B cell (primary cell): ENCODE data around the gene TMEM233. TPM values are rescaled to one million over a fixed set of nuclear protein-coding genes. Genes with fewer than 3 reads are reported as not detected.

ENCODE experiments used
- ATAC-seq: fragments of 200-7000 bp; cut with Tn5 transposase; one replicate; pipeline ENCODE4 v1.10.0; 2021; ENCODE audit warnings: low read depth, mild to moderate bottlenecking, moderate number of reproducible peaks, moderate library complexity
- CTCF ChIA-PET: fragments of 350-600 bp; sonication (Branson Sonifier 250); formaldehyde crosslinking; loops from one replicate; lab custom pipeline; 2021; ENCODE audit warnings: antibody characterized with exemption, inconsistent platforms; lab: Charles Lee
- POLR2A ChIA-PET: fragments of 350-600 bp; sonication (Branson Sonifier 250); formaldehyde crosslinking; loops from one replicate; lab custom pipeline; 2021; ENCODE audit warnings: antibody characterized with exemption; lab: Charles Lee
- DNase-seq: peaks from one replicate; pipeline ENCODE4 v3.0.0; 2013
- H2AFZ ChIP-seq: 2 replicates; pipeline ENCODE4 v1.6.1; 2012; ENCODE audit warnings: mild to moderate bottlenecking, low read depth, low read length; ENCODE audit not compliant: insufficient read depth, poor library complexity, severe bottlenecking
- H3K27ac ChIP-seq, 2 donors: 1 replicate in 1 of 2; 2 replicates in 1 of 2; pipeline ENCODE4 v1.5.1; 2012 to 2013; ENCODE audit warnings: low read length in 2 of 2, mild to moderate bottlenecking in 2 of 2, moderate library complexity in 1 of 2
- H3K27me3 ChIP-seq, 4 experiments: fragments of 200-600 bp in 1 of 4; sonication (generic) in 1 of 4; replicated peaks in 1 of 4; 1 replicate in 2 of 4; 2 replicates in 2 of 4; pipeline versions ENCODE4 v1.6.1 to v1.7.0; 2013 to 2016; ENCODE audit warnings: low read length in 3 of 4, mild to moderate bottlenecking in 2 of 4, mixed read lengths in 1 of 4, moderate library complexity in 1 of 4; ENCODE audit not compliant: insufficient read depth in 4 of 4, control insufficient read depth in 3 of 4; ENCODE audit errors: control extremely low read depth in 1 of 4
- H3K36me3 ChIP-seq, 2 experiments: replicated peaks in 1 of 2; 1 replicate in 1 of 2; 2 replicates in 1 of 2; pipeline versions ENCODE4 v1.6.1 to v1.7.1; 2013; ENCODE audit warnings: low read length in 1 of 2; ENCODE audit not compliant: insufficient read depth in 2 of 2, control insufficient read depth in 1 of 2; ENCODE audit errors: control extremely low read depth in 1 of 2, extremely low read depth in 1 of 2
- H3K4me1 ChIP-seq, 2 donors: fragments of 200-600 bp in 1 of 2; sonication (generic) in 1 of 2; 1 replicate in 1 of 2; 2 replicates in 1 of 2; pipeline versions ENCODE4 v1.5.1 to v1.6.1; 2013 to 2017; ENCODE audit warnings: low read length in 2 of 2; ENCODE audit not compliant: control insufficient read depth in 2 of 2, insufficient read depth in 2 of 2
- H3K4me2 ChIP-seq: replicated peaks from 2 replicates; pipeline ENCODE3; 2012; ENCODE audit warnings: mild to moderate bottlenecking, low read depth, low read length; ENCODE audit not compliant: poor library complexity, severe bottlenecking
- H3K4me3 ChIP-seq, 5 experiments: fragments of 200-600 bp in 1 of 5; sonication (generic) in 1 of 5; 1 replicate in 3 of 5; 2 replicates in 2 of 5; pipeline versions ENCODE4 v1.5.1 to v1.7.0; 2011 to 2016; ENCODE audit warnings: low read length in 4 of 5, mild to moderate bottlenecking in 4 of 5, low read depth in 2 of 5, control low read depth in 1 of 5, moderate library complexity in 1 of 5; ENCODE audit not compliant: insufficient read depth in 1 of 5; ENCODE audit errors: control extremely low read depth in 1 of 5, extremely low read depth in 1 of 5
- H3K79me2 ChIP-seq: fragments of 200-600 bp; sonication (generic); one replicate; pipeline ENCODE4 v1.6.0; 2016; ENCODE audit warnings: low read length; ENCODE audit not compliant: control insufficient read depth, insufficient read depth
- H3K9ac ChIP-seq: fragments of 200-600 bp; sonication (generic); 2 replicates; pipeline ENCODE4 v1.6.1; 2017; ENCODE audit warnings: mild to moderate bottlenecking, low read length, moderate library complexity
- H3K9me3 ChIP-seq, 3 donors: one replicate each; pipeline versions ENCODE4 v1.6.1 to v1.7.1; 2013; ENCODE audit warnings: low read length in 2 of 3; ENCODE audit not compliant: control insufficient read depth in 2 of 3, insufficient read depth in 1 of 3; ENCODE audit errors: control extremely low read depth in 1 of 3
- H4K20me1 ChIP-seq: 2 replicates; pipeline ENCODE4 v1.6.0; 2012; ENCODE audit warnings: mild to moderate bottlenecking, low read length; ENCODE audit not compliant: insufficient read depth, control insufficient read depth, poor library complexity, severe bottlenecking
- H3K27ac Mint-ChIP-seq: one replicate; pipeline ENCODE4 v1.8.0; 2021; ENCODE audit warnings: mixed read lengths
- H3K27me3 Mint-ChIP-seq: one replicate; pipeline ENCODE4 v1.8.0; 2021; ENCODE audit warnings: mixed read lengths
- H3K4me1 Mint-ChIP-seq: one replicate; pipeline ENCODE4 v1.8.0; 2021; ENCODE audit warnings: mixed read lengths
- H3K4me3 Mint-ChIP-seq: one replicate; pipeline ENCODE4 v1.8.0; 2021; ENCODE audit warnings: mixed read lengths
- H3K9me3 Mint-ChIP-seq: one replicate; pipeline ENCODE4 v1.8.0; 2022; ENCODE audit warnings: mixed read lengths; ENCODE audit not compliant: insufficient read depth
- CTCF ChIP-seq: fragments of 200-600 bp; IDR thresholded peaks from one replicate; pipeline ENCODE4 v1.8.0; 2022; ENCODE audit warnings: antibody characterized with exemption, mild to moderate bottlenecking
- EZH2 ChIP-seq: IDR thresholded peaks from 2 replicates; pipeline ENCODE4 v1.6.1; 2012; ENCODE audit warnings: borderline replicate concordance, low read depth, mild to moderate bottlenecking, moderate library complexity, low read length; ENCODE audit not compliant: insufficient read depth, poor library complexity, severe bottlenecking
- WGBS: methylation state at CpG from one replicate; pipeline ENCODE4 v1.1.5; 2013; ENCODE audit warnings: missing lambda C conversion rate; ENCODE audit not compliant: insufficient coverage; 5-methylcytosine and 5-hydroxymethylcytosine counted together
- intact Hi-C: fragments of 100-400 bp; cut with micrococcal nuclease; formaldehyde crosslinking; loops from one replicate; pipeline ENCODE4 v1.10.0; 2022
- polyA plus RNA-seq: library from polyadenylated mRNA; depleted of rRNA; stranded (reverse); fragments of >200 nt; gene quantifications from 2 replicates; pipeline ENCODE4 v1.2.3, GENCODE V29; 2012
- total RNA-seq, 2 donors: library from RNA; stranded (reverse); fragments of 120-200 nt in 1 of 2; gene quantifications; 1 replicate in 1 of 2; 2 replicates in 1 of 2; pipeline versions ENCODE4 v1.2.3 to v1.2.4, GENCODE V29; 2013 to 2022

Gene TMEM233
- total and polyA plus RNA-seq, 2 donors (not counting 1 experiment from before 2014, with no cell fraction given), result not detected

- ATAC-seq (no peak), DNase-seq (no peak)
- H3K9ac ChIP-seq, result no peak overlapping the region
- intact Hi-C loops, result no loop called here
- no peak overlapping the region for H3K4me2 ChIP-seq
- no peaks in the 10 kb centered on the region for H3K79me2 ChIP-seq
- no peak overlapping the region for H3K4me3 ChIP-seq
- peaks cover 15 to 22% of the 10 kb centered on the region in 2 donors for H3K4me1 ChIP-seq
- POLR2A ChIA-PET, result interaction anchor here (0.6 kb wide), 1 partner anchor 15 kb away, joined by 7 read pairs; no protein-coding TSS in a partner anchor
- no peak overlapping the region for H3K27ac ChIP-seq
- H4K20me1 ChIP-seq, result no peaks in the 10 kb centered on the region
- H3K36me3 ChIP-seq, result no peaks in the 10 kb centered on the region
- H3K4me3 Mint-ChIP-seq, result no peak overlapping the region
- TF ChIP-seq EZH2 (no peak), CTCF (no peak)
- no peak overlapping the region for H2AFZ ChIP-seq
- no peaks in the 10 kb centered on the region for H3K27me3 Mint-ChIP-seq
- peaks cover 36% of the 10 kb centered on the region for H3K4me1 Mint-ChIP-seq
- no peak overlapping the region for H3K27ac Mint-ChIP-seq
- WGBS, result 98% methylated on average over 11 of the region's 13 CpGs
- no peaks in the 10 kb centered on the region for H3K27me3 ChIP-seq
- H3K9me3 Mint-ChIP-seq, result no peaks in the 10 kb centered on the region
- H3K9me3 ChIP-seq, result peaks cover 0 to 7% (median 0%) of the 10 kb centered on the region in 3 donors
- CTCF ChIA-PET, result no interaction called here
Observed at GRCh38 chr12:119686776-119687175, 93.2 kb downstream of the TMEM233 start.

DNA sequence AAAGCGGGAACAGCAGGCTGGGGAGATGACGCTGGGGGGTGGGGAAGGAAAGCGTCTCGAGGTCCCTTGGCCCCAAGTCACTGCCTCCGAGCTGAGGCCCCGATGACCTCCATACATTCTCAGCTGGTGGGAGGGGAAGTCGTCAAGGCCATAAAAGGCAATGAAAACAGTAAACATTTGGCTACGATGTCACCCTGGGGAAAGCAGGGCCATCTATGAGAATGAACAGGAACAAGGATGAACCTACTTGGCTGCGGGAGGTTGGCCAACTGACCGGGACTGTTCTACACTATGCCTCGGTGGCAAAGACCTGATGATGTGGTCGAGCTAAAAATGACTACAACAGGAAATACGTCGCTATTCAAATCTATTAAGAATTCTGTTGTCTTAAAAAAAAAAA lies 93.8 kb downstream of the TMEM233 start:
- H3K4me2 ChIP-seq, result no peak overlapping the region
- no peaks in the 10 kb centered on the region for H3K27me3 Mint-ChIP-seq
- peaks cover 29% of the 10 kb centered on the region for H3K4me1 Mint-ChIP-seq
- no peak overlapping the region for H3K27ac Mint-ChIP-seq
- ATAC-seq, result no peak
- no peak for TF ChIP-seq CTCF
- no peak for TF ChIP-seq EZH2
- POLR2A ChIA-PET, result interaction anchor here (0.6 to 0.7 kb wide), 2 partner anchors 435 to 458 kb away, joined by 4 to 10 read pairs; no protein-coding TSS in a partner anchor
- DNase-seq, result no peak
- CTCF ChIA-PET, result no interaction called here
- H3K27me3 ChIP-seq, result no peaks in the 10 kb centered on the region
- WGBS, result 81% methylated on average over 10 of the region's 14 CpGs
- H3K4me1 ChIP-seq, result peaks cover 9 to 16% of the 10 kb centered on the region in 2 donors
- intact Hi-C loops, result no loop called here
- H3K9me3 Mint-ChIP-seq, result no peaks in the 10 kb centered on the region
- H2AFZ ChIP-seq, result no peak overlapping the region
- H3K27ac ChIP-seq, result no peak overlapping the region
- no peak overlapping the region for H3K9ac ChIP-seq
- H3K4me3 Mint-ChIP-seq, result no peak overlapping the region
- no peaks in the 10 kb centered on the region for H3K36me3 ChIP-seq
- H3K79me2 ChIP-seq, result no peaks in the 10 kb centered on the region
- H4K20me1 ChIP-seq, result no peaks in the 10 kb centered on the region
- peaks cover 0 to 7% (median 0%) of the 10 kb centered on the region in 3 donors for H3K9me3 ChIP-seq
- no peak overlapping the region for H3K4me3 ChIP-seq
